ENCODE measurements around the gene KRT15.

Gene KRT15

DNA sequence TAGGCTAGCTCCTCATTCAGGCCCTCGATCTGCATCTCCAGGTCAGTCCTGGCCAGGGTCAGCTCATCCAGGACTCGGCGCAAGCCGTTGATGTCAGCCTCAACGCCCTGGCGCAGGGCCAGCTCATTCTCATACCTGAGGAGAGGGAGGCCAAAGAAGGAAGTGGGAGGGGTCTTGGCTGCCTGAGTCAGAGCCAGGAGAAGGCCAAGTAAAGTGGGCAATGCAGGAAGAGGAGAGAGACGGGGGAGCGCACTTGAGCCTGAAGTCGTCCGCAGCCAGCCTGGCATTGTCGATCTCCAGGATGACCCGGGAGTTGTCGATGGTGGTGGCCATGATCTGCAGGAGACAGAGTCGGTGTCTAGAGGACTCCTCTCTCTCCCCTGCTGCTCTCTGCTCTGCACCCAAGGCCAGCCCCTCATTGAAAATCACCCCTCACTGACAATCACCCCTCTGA, 1.8 kb downstream of the KRT15 start:
- DNase-seq (ENCODE audit: low spot score), result no peak
- TF ChIP-seq, protein P1, sequence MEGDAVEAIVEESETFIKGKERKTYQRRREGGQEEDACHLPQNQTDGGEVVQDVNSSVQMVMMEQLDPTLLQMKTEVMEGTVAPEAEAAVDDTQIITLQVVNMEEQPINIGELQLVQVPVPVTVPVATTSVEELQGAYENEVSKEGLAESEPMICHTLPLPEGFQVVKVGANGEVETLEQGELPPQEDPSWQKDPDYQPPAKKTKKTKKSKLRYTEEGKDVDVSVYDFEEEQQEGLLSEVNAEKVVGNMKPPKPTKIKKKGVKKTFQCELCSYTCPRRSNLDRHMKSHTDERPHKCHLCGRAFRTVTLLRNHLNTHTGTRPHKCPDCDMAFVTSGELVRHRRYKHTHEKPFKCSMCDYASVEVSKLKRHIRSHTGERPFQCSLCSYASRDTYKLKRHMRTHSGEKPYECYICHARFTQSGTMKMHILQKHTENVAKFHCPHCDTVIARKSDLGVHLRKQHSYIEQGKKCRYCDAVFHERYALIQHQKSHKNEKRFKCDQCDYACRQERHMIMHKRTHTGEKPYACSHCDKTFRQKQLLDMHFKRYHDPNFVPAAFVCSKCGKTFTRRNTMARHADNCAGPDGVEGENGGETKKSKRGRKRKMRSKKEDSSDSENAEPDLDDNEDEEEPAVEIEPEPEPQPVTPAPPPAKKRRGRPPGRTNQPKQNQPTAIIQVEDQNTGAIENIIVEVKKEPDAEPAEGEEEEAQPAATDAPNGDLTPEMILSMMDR (IDR thresholded peaks at IDR 0.05; ENCODE audit: borderline replicate concordance, control extremely low read depth, extremely low read depth, insufficient read depth, missing control alignments), result no peak
- in situ Hi-C loops (cut with MboI; ENCODE audit: low sequenced_read_pairs, unreplicated experiment), result no loop called here

DNA sequence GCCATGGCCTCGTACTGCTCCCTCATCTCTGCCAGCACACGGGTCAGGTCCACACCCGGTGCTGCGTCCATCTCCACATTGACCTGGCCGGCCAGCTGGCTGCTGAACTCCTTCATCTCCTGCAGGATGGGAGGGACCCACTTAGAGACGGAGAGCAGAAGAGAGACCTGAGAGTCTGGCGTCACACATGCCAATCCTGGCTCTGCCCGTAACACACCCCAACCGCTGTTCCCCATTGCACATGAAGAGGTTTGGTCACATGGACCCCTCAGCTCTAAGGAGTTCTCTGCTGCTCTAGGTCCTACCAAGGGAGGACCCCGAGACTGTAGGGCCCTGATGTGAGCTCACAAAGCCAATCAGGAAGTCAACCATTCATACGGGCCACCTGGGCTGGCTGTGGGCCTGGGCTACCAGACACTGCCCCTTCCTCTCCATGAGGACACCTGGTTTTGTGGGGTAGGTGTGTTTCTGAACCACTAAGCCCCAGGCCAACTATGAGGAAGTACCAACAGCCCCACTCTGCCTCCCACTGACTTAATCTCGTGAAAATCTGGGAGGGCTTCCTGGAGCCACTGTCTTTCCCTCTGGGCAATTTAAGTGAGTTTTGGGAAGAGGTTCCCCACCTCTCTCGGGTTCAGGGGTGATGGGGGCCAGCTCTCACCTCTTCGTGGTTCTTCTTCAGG, 2.4 kb downstream of the KRT15 start:
- in situ Hi-C loops (cut with MboI; ENCODE audit: low sequenced_read_pairs, unreplicated experiment), result no loop called here
- TF ChIP-seq, protein P1 (IDR thresholded peaks at IDR 0.05; ENCODE audit: borderline replicate concordance, control extremely low read depth, extremely low read depth, insufficient read depth, missing control alignments), result no peak
- no peak for DNase-seq (ENCODE audit: low spot score)

DNA sequence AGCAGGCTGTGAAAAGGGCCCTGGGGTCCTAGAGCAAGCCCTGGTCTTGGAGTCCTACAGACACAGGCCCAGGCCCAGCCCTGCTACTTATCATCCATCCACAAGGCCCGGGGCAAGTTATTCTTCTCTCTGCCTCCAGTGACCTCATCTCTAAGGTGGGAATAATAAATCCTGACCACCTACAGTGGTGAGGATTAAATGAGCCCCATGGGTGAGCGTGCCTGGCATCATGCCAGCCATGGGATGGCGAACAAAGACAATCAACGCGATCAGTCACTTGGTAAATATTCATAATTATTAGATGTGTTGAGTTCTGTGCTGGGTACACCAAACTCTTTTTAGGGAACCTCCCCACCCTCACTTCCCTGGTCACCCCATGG, 5.5 kb downstream of the KRT15 start:
- TF ChIP-seq, protein P1 (IDR thresholded peaks at IDR 0.05; ENCODE audit: borderline replicate concordance, control extremely low read depth, extremely low read depth, insufficient read depth, missing control alignments), result no peak
- in situ Hi-C loops (cut with MboI; ENCODE audit: low sequenced_read_pairs, unreplicated experiment), result no loop called here
- no peak for DNase-seq (ENCODE audit: low spot score)

DNA sequence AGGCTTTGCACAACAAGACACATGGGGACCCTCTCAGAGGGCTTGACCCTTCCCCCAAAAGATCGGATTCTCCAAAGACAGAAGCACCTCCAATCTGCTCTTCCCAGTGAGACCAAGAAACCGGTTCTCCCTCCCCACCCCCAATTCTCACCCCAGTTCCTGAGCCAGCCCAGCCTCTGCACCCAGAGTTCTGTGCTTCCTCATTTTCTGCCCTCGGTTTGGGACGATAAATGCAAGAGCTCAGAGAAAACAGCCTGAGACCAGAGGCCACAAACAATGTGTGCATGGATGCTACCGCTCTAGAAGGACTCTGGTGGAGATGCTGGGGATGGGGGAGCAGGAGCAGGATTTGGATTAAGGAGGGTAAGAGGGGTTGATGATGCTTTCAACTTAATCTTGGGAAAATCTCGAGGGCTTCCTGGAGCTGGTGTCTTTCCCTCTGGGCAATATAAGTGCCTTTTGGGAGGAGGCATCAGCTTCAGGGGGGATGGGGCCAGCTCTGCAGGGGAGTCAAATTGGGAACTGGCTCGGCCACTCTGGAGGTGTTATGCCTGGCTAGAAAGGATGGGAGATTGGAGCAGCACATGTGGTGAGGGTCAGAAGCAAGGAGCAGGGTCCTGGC, 6.0 kb downstream of the KRT15 start:
- TF ChIP-seq, protein P1 (IDR thresholded peaks at IDR 0.05; ENCODE audit: borderline replicate concordance, control extremely low read depth, extremely low read depth, insufficient read depth, missing control alignments), result no peak
- no peak for DNase-seq (ENCODE audit: low spot score)
- in situ Hi-C loops (cut with MboI; ENCODE audit: low sequenced_read_pairs, unreplicated experiment), result no loop called here

DNA sequence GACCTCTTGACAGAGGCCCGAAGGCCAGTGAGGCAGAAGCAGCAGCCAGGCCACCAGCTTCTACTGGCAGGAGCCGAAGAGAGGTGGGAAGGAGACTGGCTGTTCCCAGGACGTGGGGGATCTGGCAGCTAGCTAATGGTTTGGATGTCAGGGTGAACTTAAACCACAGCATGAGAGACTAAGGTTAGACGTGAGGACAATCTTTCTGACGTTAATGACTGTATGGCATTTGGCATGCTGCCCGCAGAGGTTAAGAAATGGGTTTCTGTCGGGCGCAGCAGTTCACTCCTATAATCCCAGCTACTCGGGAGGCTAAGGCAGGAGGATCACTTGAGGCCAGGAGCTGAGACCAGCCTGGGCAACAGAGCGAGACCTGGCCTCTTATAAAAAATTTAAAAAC, 7.0 kb downstream of the KRT15 start:
- no peak for DNase-seq (ENCODE audit: low spot score)
- TF ChIP-seq, protein P1 (IDR thresholded peaks at IDR 0.05; ENCODE audit: borderline replicate concordance, control extremely low read depth, extremely low read depth, insufficient read depth, missing control alignments), result no peak
- in situ Hi-C loops (cut with MboI; ENCODE audit: low sequenced_read_pairs, unreplicated experiment), result no loop called here

DNA sequence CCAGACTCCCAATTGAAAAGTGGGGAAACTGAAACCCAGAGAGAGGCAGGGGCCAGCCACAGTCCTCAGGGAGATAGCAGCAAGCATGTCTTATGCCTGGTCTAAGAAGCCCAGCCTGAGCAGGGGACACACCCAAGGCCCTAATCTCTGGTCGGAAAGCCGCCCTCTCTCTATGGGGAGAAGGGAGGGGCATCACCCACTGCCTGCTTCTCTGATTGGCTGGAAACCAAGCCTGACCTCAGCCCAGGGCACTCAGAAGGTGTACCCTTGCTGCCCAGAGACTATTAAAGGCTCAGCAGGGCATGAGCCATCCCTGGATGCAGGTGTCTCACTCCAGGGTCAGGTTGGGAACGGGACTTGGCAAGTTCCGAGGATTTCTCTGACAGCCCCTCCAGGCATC, 7.6 kb downstream of the KRT15 start:
- no peak for DNase-seq (ENCODE audit: low spot score)
- in situ Hi-C loops (cut with MboI; ENCODE audit: low sequenced_read_pairs, unreplicated experiment), result no loop called here
- TF ChIP-seq, protein P1 (IDR thresholded peaks at IDR 0.05; ENCODE audit: borderline replicate concordance, control extremely low read depth, extremely low read depth, insufficient read depth, missing control alignments), result no peak
